ENCODE data around the gene SMYD3. TPM values are rescaled to one million over a fixed set of nuclear protein-coding genes. Genes with fewer than 3 reads are reported as not detected.

The SMYD3 gene
- polyA plus RNA-seq, 2 of the 4 experiments (the other 2 are of a cell fraction), result 18.2 to 35.2 TPM

GRCh38 chr1:245700631-245701030, 806.4 kb downstream of the SMYD3 start:
- ChIA-PET POLR2A (no interaction called here), CTCF (interaction anchor here (1.2 kb wide), 1 partner anchor 13 kb away, joined by 3 read pairs; no protein-coding TSS in a partner anchor)
- DNase-seq (ENCODE audit: low read depth in 1 of 2, low spot score in 1 of 2), result no peak
- FAIRE-seq, result no peak
- Histone ChIP-seq H3K9me3 (no peaks in the 10 kb centered on the region), H3K4me3 (no peak overlapping the region), H3K27ac (no peak overlapping the region), H3K4me1 (no peaks in the 10 kb centered on the region), H3K4me2 (no peak overlapping the region)
- no peak for ATAC-seq
- WGBS (ENCODE audit: missing lambda C conversion rate), result 76% methylated on average over 13 of the region's 13 CpGs
- TF ChIP-seq CEBPB (IDR thresholded peaks at IDR 0.05), result no peak
- TF ChIP-seq JUN (IDR thresholded peaks at IDR 0.05), result no peak
- TF ChIP-seq TP53 (CRISPR knock-in tag; IDR thresholded peaks at IDR 0.05), result no peak
- TF ChIP-seq GATA3 (IDR thresholded peaks at IDR 0.05; ENCODE audit: borderline replicate concordance), result no peak

Small RNA genes within 50 kb of the gene (small RNA-seq; reads per million reads assigned to genes)
- gene AL356583.2, result 0 reads per million in 6 experiments
- 0 reads per million in 6 experiments for gene RF00019
- gene RNU6-1283P, result 0 reads per million in 6 experiments

Other genes with a start within 250 kb of the SMYD3 start
- gene TFB2M, start 59.0 kb upstream of the SMYD3 start, polyA plus RNA-seq (2011; rRNA removed), result 36.7 and 59.9 TPM in 2 replicates
- 27.7 to 30.6 TPM (median 28.7 TPM) in 3 replicates for gene TFB2M, start 59.0 kb upstream of the SMYD3 start, polyA plus RNA-seq (2017; fragmentation: RNase III; extraction: RNeasy Plus Mini Kit Qiagen cat#74134 plus additional on column Dnase treatment)
- 19.8 and 23.0 TPM in 2 replicates for gene CNST, start 59.2 kb upstream of the SMYD3 start, polyA plus RNA-seq (2011; rRNA removed)
- gene CNST, start 59.2 kb upstream of the SMYD3 start, polyA plus RNA-seq (2017; fragmentation: RNase III; extraction: RNeasy Plus Mini Kit Qiagen cat#74134 plus additional on column Dnase treatment), result 7.3 to 7.9 TPM (median 7.5 TPM) in 3 replicates
- gene SCCPDH, start 217.1 kb upstream of the SMYD3 start, polyA plus RNA-seq (2011; rRNA removed), result 45.2 and 59.8 TPM in 2 replicates
- 49.3 to 50.0 TPM (median 49.3 TPM) in 3 replicates for gene SCCPDH, start 217.1 kb upstream of the SMYD3 start, polyA plus RNA-seq (2017; fragmentation: RNase III; extraction: RNeasy Plus Mini Kit Qiagen cat#74134 plus additional on column Dnase treatment)